ACC112 (cell line): ENCODE measurements around the gene SH3TC1.

Experiments
- H2AFZ ChIP-seq: fragments of 200-600 bp; sonication (generic); one replicate; pipeline ENCODE4 v1.6.0; 2017; ENCODE audit warnings: antibody characterized with exemption, low read length; ENCODE audit not compliant: unreplicated experiment
- H3K27ac ChIP-seq: fragments of 200-600 bp; sonication (generic); 2 replicates; pipeline ENCODE4 v1.5.1; 2014; ENCODE audit warnings: low read depth, mild to moderate bottlenecking, antibody characterized with exemption, low read length, moderate library complexity
- H3K27me3 ChIP-seq: fragments of 200-600 bp; sonication (generic); 2 replicates; pipeline ENCODE4 v1.6.1; 2014; ENCODE audit warnings: mild to moderate bottlenecking, antibody characterized with exemption, low read length, moderate library complexity, mixed read lengths; ENCODE audit not compliant: insufficient read depth
- H3K36me3 ChIP-seq: fragments of 200-600 bp; sonication (generic); 2 replicates; pipeline ENCODE4 v1.6.1; 2016; ENCODE audit warnings: mild to moderate bottlenecking, antibody characterized with exemption, low read length, moderate library complexity, mixed read lengths; ENCODE audit not compliant: insufficient read depth
- H3K4me1 ChIP-seq: fragments of 200-600 bp; sonication (generic); one replicate; pipeline ENCODE4 v1.6.1; 2016; ENCODE audit warnings: low read length, mixed read lengths; ENCODE audit not compliant: insufficient read depth, unreplicated experiment, control insufficient read depth
- H3K4me3 ChIP-seq: fragments of 200-600 bp; sonication (generic); 2 replicates; pipeline ENCODE4 v1.5.1; 2014; ENCODE audit warnings: mild to moderate bottlenecking, low read depth, low read length
- H3K79me2 ChIP-seq: fragments of 200-600 bp; sonication (generic); one replicate; pipeline ENCODE4 v1.6.0; 2016; ENCODE audit warnings: low read length; ENCODE audit not compliant: control insufficient read depth, unreplicated experiment, insufficient read depth

The SH3TC1 gene

DNA sequence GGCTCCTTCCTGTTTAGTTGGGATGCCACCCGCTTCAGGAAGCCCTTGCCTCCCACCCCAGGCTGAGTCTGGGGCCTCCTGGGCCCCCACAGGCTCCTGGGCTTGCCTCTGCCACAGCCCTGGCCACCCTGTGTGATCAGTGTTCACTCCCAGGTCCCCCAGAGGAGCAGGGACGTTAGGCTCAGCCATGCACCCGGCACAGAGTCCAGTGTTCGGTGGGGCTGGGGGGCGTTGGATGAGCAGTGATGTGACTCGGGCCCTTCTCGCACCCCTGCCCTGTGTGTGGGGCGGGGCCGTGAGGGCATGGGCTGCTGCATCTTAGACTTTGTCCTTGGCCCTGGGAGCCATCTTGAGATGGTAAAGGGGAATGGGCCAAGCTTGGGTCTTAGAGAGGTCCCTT, 40.6 kb downstream of the SH3TC1 start:
- H2AFZ ChIP-seq = no peak overlapping the region
- peaks cover 4% of the 10 kb centered on the region for H3K4me1 ChIP-seq
- H3K27ac ChIP-seq = no peak overlapping the region
- no peak overlapping the region for H3K4me3 ChIP-seq
- no peaks in the 10 kb centered on the region for H3K27me3 ChIP-seq
- no peaks in the 10 kb centered on the region for H3K79me2 ChIP-seq
- no peaks in the 10 kb centered on the region for H3K36me3 ChIP-seq

DNA sequence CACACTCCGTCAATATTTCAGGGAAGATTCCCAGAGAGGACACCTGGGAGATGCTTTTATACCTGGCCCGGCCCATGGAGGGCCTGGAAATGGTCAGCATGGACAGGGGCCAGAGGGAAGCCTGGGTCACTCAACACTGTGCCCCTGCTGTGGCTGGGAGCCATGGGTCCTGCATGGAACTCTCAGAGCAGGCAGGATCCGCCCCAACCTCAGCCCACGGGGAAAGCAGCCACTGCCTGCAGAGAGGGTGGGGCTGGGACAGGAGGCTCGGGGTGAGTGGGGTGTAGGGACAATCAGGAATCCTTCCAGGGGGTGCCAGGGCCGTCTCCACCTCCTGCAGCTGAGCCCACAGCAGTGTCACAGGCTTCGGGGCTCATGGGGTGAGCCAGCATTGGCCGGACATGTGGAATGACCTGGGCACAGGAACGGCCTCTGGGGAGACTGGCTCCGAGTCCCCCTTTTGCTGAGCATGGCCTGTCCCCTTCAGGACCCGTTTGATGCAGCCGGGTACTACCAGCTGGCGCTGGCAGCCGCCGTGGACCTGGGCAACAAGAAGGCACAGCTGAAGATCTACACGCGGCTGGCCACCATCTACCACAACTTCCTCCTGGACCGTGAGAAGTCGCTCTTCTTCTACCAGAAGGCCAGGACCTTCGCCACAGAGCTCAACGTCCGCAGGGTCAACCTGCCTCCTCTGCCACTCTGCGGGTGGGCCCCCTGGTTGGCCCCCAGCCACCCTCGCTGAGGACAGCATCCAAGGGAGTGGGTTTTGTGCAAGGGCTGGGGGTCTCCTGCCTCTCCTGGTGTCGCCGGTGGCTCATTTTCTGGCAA, 41.3 kb downstream of the SH3TC1 start:
- Histone ChIP-seq H3K4me1 (peaks cover 4% of the 10 kb centered on the region), H3K4me3 (no peak overlapping the region), H3K27ac (no peak overlapping the region), H3K79me2 (no peaks in the 10 kb centered on the region), H3K36me3 (no peaks in the 10 kb centered on the region), H3K27me3 (no peaks in the 10 kb centered on the region), H2AFZ (no peak overlapping the region)

DNA sequence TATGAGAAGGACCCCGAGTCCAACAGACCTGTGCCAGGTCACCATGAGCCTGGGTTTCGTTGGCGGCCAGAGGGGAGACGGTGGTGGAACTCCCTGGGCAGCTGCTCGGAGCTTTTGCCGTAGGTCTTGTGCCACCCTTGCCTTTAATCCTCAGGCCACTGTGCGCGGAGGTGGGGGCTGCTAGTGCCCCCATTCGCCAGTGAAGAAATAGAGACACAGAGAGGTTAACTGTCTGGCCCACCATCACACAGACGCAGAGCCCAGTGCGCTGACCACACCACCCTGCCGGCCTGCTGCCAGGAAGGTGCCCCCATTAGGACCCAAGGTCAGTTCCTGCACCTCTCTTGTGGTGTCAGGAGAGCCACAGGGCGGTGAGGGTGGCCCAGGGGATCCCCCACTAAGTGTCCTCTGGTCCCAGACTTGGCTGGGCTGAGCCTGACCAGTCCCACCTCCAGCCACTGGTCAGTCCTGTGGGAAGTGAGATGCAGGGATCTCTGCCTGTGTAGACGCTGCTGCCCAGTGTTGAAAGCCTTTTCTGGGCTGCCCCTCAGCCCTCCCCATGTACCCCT, 42.2 kb downstream of the SH3TC1 start:
- Histone ChIP-seq H3K4me1 (peaks cover 4% of the 10 kb centered on the region), H3K36me3 (no peaks in the 10 kb centered on the region), H2AFZ (no peak overlapping the region), H3K4me3 (no peak overlapping the region), H3K79me2 (no peaks in the 10 kb centered on the region), H3K27me3 (no peaks in the 10 kb centered on the region), H3K27ac (no peak overlapping the region)

DNA sequence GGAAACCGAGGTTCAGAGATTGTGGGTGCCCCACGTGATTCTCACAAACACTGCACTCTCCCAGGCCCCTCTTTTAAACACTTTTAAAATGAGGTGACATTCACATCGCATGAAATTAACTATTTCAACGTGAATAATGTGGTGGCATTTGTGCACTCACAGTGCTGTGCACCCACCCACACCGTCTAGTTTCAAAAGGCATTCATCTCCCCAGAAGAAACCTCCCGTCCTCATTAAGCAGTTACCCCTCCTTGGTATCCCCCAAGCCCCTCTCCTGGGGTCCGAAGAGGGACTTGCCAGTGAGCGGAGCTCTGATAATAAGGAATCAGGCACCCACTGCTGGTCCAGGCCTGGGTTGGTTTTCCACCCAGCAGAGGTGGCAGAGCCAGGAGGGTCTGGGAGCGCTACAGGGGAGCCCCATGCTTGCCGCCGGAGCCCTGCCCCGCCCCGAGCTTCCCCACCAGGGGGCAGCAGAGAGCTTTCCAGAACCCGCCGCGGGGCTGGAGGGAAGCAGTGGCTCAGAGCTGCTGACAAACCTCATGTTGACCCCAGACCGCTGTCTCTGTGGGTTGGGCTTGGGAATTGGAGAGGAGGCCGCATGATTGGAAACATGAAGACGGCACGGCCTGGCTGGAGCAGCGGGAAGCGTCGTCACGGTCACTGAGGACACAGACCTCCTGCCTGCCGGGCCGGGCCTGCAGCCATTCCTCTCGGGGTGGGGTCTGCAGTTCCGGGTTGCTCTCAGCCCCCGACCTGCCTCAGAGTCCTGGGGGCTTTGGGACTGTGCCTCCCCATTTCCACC, 43.0 kb downstream of the SH3TC1 start:
- no peak overlapping the region for H3K4me3 ChIP-seq
- no peaks in the 10 kb centered on the region for H3K36me3 ChIP-seq
- no peaks in the 10 kb centered on the region for H3K27me3 ChIP-seq
- H3K27ac ChIP-seq = no peak overlapping the region
- H3K79me2 ChIP-seq = no peaks in the 10 kb centered on the region
- no peak overlapping the region for H2AFZ ChIP-seq
- peaks cover 4% of the 10 kb centered on the region for H3K4me1 ChIP-seq

DNA sequence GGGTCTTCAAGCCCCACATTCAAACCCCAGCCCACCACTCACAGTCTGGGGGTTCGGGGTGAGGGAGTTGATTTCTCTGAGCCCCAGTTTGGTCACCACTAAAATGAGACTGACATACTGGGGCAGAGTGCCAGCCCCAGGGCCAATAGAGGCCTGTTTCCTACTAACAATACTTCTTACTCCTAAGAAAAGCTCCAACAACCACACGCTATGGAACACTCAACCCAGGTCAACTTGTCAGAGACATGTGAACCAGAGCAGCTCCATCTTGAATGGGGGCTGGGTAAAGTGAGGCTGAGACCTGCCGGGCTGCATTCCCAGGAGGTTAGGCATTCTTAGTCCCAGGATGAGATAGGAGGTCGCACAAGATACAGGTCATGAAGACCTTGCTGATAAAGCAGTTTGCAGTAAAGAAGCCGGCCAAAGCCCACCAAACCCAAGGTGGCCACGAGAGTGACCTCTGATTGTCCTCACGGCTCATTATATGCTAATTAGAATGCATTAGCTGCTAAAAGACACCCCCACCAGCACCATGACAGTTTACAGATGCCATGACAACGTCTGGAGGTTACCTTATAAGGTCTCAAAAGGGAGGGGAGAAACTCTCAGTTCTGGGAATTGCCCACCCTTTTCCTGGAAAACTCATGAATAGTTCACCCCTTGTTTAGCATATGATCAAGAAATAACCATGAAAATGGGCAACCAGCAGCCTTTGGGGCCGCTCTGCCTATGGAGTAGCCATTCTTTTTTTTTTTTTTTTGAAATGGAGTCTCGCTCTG, 43.9 kb downstream of the SH3TC1 start:
- no peak overlapping the region for H2AFZ ChIP-seq
- H3K4me1 ChIP-seq = peaks cover 4% of the 10 kb centered on the region
- H3K27me3 ChIP-seq = no peaks in the 10 kb centered on the region
- H3K4me3 ChIP-seq = no peak overlapping the region
- H3K36me3 ChIP-seq = no peaks in the 10 kb centered on the region
- H3K79me2 ChIP-seq = no peaks in the 10 kb centered on the region
- no peak overlapping the region for H3K27ac ChIP-seq

DNA sequence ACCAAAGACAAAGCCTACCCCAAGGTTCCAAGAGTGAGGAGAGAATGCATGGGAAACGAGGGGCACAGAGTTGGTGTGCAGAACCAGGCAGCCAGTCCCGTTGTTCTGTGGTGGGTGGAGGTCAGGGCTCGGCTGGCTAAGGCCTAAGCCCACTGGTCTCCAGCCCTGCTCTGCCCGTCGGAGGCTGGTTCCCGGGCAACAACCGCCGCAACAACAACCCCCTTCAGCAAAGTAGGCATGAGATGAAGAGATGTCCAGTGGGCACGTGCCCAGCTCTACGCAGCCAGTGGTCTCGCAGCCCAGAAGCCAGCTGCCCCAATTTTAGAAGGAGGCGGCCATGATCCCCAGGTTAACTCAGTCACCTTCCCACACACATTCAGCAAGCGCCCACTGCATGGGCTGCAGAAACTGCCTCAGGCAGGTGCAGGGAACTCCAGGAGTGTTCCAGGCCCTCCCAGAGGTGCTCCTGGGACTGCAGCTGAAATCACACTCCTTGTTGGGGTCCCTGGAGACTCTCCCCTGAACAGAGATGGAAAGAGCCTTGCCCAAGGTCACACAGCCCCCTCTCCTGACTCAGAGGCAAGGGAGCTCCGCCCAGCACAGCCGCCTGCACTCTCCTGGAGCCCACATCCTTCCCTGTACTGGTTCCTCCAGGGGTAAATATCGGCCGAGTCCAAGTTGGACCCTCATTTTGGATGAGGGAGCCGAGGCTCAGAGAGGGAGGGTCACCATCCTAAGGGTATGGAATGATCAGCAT, 45.1 kb downstream of the SH3TC1 start:
- Histone ChIP-seq H3K4me1 (peaks cover 4% of the 10 kb centered on the region), H3K27ac (no peak overlapping the region), H3K79me2 (no peaks in the 10 kb centered on the region), H3K36me3 (no peaks in the 10 kb centered on the region), H3K27me3 (no peaks in the 10 kb centered on the region), H2AFZ (no peak overlapping the region), H3K4me3 (no peak overlapping the region)

DNA sequence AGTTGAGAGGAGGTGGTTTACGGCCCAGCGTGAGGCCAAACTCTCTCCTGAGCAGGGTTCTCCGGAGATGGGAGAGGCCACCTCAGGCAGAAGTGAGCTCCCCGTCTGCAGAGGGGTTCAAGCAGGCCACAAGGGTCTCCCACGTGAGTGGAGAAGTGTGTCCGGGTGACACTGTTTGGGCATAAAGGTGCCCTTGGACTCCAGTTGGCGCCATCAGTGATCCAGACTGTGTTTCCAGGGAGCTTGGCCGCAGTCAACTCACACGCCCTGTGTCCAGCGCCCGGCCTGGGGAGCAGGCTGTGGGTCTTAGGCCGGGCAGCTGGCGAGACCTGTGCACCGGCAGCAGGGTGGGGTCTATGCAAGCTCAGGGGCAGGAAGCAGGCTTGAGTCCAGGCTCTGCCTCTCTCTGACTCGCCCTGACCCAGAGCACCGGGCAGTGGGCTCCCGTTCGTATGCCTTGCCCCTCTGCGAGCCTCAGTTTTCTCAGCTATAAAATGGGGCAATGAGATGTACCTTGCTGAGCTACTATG, 45.9 kb downstream of the SH3TC1 start:
- Histone ChIP-seq H3K27ac (no peak overlapping the region), H2AFZ (no peak overlapping the region)

DNA sequence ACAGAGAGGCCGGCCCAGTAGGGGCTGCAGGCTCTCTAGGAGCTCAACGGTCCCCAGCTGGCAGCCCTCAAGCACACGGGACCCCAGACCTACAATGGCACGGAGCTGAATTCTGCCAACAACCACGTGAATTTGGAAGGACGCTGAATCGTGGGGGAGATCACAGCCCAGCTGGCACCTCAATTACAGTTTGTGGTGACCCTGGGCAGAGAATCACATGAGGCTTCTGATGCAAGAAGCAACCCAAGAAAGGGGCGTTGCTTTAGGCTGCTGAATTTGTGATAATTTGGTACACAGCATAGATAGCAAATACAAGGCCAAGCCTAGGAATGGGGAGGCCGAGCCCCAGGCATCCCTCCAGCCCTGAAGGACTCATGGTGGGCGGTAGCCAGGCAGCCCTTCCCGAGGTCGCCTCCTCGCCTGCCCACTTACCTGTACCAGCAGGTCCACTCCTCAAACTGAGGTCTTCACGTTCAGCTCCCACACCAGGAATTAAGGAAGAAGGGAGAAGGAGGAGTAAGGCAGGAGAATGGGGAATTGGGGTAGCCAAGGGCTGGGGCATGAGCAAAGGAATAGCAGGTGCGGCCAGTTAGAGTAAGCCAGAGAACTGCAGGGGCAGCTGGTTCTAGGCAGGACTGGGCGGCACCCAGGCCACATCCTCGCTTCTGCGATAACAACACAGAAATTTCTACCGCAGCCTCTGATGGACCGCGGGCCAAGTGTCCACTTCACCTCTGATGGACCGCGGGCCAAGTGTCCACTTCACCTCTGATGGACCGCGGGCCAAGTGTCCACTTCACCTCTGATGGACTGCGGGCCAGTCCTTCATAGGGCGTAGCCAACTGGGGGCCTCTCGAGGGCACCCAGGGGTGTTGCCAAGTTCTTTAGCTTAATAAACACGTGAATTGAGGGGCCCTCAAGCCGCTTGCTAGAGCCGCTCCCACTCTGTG, 47.1 kb downstream of the SH3TC1 start:
- H3K27ac ChIP-seq = no peak overlapping the region

More for the DNA sequence above, 45.9 kb downstream of the SH3TC1 start:
- Histone ChIP-seq H3K4me1 (peaks cover 4% of the 10 kb centered on the region), H3K36me3 (no peaks in the 10 kb centered on the region), H3K4me3 (no peak overlapping the region), H3K79me2 (no peaks in the 10 kb centered on the region), H3K27me3 (no peaks in the 10 kb centered on the region)

More for the DNA sequence above, 47.1 kb downstream of the SH3TC1 start:
- Histone ChIP-seq H2AFZ (no peak overlapping the region), H3K4me1 (peaks cover 4% of the 10 kb centered on the region), H3K4me3 (no peak overlapping the region), H3K79me2 (no peaks in the 10 kb centered on the region), H3K36me3 (no peaks in the 10 kb centered on the region), H3K27me3 (no peaks in the 10 kb centered on the region)
